ELR (cell line): ENCODE data around the gene ALG2.

Experiments used
- DNase-seq: peaks from one replicate; pipeline ENCODE4 v3.0.0-alpha.2; 2015; ENCODE audit warnings: low read depth

The ALG2 gene

DNA sequence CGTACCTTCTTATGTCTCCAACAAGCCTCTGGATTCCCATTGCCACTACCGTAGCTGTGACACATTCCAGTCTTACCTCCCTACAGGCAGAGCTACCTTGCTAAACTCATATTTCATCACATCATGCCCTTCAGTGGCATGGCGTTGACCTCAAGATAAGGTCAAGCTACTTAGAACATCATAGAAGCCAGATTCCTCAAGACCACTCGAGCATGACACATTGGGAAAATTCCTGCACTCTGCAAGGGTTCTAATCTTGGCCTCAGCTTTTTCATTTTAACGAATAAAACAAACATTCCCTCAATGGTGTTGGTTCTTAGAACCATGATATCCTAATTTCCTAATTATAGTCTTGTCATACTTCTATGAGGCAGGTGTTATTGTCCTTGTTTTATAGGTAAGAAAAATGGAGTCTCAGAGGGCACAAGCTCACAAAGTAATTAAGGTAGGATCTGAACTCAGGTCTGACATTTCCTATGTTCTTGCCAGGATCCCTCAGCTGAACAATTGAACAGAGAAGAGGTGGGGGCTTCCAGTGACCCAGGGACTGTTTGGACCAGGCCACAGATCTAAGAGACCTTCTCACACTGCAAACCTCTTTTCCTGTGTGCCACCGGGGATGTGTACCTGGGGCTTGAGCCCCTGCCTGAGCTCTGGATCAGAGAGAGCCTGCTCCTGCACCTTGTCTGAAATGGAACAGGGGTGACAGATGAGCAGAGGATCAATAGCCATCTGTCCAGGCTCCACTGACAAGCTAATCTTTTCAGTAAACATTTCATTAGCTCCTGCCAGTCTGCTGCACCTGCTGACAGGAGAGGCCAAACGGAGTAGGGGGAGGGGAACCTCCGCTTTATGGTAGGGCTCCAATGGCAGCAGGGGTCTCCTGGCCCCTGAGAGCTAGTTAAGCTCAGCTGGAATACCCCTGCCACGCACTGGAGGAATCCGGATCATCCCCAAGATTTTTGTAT lies 49.3 kb downstream of the ALG2 start:
- no peak for DNase-seq

DNA sequence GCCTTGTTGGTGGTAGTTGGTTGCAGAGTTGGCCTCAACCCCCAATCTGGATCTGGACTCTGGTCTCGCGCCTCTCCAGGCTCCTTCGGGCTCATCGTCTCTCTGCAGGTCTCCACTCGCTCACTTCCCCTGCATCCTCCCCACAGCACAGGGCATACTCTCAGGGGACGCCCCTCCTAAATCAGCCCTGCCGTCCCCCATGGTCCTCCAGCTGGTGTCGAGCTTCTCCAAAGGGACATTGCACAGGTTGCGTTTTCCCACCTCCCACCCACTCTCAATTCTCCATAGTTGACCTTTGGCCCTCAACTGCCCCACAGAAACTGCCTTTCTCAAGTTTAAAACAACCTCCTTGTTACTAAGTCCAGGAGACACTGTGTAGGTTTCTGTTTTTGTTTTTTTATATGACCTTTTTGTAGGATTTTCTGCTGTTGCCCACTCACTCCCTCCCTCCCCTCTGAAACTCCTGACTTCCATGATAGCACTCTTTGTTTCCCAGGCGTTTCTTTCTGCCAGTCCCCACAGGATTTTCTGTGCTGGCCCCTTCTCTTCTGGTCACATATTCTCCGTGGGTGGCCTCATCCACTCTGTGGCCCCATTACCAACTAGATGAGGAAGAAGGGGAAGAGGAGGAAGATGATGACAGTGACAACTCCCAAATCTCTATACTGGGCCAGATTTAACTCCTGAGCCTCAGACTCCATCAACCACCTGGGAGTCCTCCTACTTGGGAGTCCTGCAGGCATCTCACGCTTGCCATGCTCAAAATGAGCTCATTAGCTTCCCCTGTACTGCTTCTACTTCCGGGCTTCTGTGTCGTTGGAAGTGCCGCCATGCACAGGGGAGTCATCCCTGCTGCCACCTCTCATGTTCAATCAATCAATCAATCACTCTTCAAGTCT lies 50.3 kb downstream of the ALG2 start:
- DNase-seq: no peak

DNA sequence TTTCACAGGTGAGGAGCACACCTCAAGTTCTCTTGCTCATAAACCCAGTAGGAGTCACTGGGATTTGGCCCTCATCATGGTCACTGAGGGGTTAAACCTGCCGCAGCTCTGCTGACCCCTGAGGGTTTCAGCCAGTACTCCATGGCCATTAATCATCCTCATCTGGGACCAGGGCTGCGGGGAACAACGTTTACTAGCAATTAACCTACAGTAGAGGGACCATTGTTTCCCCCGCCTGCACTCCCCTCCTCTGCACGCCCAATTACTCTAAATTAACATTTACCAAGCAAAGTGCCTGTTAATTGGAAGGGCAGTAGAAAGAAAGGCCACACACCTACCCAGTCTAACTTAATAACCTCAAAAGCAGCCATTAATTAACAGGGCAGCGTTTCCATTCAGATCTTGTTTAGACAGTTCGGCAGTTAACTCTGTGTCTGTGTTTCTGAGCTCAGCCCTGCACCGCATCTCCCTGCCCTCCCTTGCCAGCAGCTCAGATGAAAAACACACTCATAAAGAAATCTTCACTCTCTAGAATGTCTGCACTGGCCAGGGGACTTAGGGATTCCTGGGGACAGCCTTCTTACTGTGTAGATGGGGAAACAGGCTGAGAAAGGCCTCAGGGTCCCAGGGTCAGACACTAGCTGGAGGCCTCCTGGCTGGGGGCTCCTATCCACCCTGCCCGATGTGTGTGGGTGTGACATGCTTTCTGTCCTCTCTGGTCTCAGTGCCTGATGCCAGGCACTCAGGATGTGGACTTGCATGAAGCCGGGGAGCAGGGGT lies 51.6 kb downstream of the ALG2 start:
- peak; percentile 35 for DNase-seq

DNA sequence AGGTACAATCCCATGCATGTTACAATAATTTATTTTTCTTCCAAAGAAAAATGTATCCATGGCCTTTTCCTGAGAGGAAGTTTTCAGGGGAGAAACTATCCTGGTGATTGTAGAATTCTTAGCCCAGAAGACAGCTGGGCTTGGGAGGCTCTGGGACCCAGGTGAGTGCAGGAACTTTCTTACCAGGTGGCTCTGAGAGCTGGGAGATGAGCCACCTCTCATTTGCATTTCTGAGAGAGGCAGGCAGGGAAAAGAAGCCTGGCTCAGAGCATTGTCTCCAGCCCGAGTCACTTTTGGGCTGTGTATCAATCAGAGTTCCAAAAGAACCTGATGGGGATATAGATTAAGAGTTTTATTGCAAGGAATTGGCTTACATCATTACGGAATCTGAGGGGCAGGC lies 52.7 kb downstream of the ALG2 start:
- DNase-seq: no peak

DNA sequence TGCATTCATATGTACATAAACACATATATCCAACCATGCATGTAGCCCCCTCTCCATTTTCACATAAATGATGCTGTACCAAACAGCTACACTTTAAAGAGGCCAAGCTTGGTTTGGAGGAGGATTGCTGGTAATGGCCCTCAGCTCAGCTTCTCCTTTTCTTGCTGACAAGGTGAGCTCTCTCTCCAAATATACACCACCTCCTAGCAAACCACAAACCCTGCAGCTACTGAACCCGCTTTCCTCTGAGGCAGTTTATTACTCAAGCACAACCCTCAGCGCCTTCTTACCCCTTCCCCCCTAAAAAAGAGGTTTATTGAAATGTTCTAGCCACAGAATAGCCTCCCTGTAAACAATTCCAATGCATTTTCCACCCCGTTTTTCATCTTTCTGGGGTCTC lies 54.0 kb downstream of the ALG2 start:
- no peak for DNase-seq

DNA sequence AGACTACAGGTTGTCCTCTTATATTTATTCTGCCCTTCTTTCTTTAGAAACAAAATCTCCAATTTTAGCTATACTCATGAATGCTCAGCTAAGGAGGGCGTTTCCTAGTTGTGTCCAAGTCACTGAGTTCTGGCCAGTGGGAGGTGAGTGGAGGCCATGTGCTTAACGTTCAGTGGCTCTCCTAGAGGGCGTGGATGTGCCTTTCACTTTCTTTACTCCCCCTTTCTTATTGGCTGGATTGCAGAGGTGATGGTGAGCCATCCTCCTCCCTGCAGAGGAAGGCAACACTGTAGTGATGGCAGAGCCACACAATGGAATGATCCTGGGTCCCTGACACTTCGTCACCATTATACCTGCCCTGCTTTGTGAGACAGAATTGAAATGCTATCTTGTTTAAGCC lies 54.6 kb downstream of the ALG2 start:
- peak; percentile 9 for DNase-seq
